GM18499 (cell line): Measurements from ENCODE around the gene PLA2G6.
"Not testable (repeated sequence)": the region's sequence is repeated elsewhere in the genome, so short reads cannot be mapped to it uniquely, and the experiment has no call there.

ENCODE experiments used
- ATAC-seq: cut with Tn5 transposase; IDR thresholded peaks from one replicate; pipeline ENCODE4 v1.9.1; 2021; ENCODE audit warnings: moderate number of reproducible peaks; ENCODE audit not compliant: insufficient read depth, unreplicated experiment

The PLA2G6 gene

DNA sequence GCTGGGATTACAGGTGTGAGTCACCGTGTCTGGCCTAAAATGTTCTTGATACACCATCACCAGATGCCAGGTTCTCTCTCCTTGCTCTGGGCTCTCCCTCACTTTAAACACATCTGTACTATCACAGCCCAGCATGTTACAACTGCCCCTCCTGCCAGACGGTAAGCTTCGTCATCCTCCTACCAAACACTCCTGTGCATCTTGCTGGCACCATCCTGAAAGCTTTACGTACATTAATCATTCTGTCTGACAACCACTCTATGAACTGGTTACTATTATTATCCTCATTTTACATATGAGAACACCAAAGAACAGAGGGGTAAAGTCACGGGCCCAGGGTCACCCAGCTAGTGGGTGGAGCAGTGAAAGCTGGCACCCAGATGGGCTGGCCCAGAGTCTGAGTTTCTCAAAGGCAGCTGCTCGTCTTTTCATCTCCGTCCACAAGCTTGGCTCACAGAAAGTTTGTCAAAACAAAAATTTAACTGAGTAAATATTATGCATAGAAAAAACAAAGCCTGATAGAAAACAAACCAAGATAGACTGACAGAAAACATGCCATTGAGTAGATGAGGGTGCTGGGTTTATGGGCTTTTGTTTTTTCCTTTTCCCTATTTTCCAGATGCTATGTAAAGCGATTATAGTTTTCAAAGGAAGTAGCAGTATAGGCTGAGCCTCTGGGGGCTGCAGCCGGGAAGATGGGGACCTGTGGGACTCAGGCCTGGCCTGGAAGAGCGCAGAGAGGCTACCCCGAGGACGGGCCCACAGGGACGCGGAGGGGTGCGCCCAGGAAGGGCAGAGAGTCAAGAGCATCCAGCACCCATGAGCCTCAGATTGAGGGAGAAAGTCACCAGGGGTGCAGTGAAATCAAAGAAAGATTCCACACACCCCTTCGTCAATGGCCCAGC, 9.5 kb downstream of the PLA2G6 start:
- ATAC-seq = no peak

DNA sequence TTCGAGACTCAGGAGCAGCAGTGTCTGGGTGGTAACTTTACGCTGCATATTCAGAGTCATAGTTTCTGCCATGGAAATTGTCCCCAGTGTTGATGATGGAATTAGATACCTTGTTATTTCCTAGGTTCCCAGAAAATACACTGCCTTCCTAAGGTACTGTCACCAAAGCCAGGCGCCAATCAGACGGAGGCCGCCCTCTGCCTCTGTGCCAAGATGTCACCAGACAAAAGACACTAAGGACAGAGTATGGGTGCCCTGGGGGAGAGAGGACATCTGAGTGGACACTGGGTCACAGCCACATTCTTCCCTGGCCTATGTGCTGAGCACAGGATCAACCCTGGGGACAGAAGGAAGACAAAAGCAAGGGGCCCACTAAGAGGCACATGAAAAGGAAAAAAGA, 11.2 kb downstream of the PLA2G6 start:
- no peak for ATAC-seq

DNA sequence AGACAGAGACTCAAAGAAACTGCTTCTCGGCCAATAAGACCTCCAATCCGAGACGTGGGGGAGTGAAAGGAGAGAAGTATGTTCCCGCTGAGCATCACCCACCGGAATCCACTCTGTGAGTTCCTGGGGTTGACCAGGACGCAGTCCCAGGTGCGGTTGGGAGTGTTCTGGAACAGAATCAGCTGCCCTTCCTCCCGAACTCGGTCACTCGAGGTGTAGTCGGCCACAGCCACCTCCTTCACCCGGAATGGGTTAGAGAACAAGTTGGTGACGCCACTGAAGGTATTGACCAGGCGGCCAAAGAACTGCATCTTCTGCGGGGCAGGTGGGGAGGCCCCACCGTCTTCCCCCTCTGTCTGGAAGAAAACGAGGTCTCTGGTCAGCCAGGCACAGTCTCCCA, 12.5 kb downstream of the PLA2G6 start:
- no peak for ATAC-seq

DNA sequence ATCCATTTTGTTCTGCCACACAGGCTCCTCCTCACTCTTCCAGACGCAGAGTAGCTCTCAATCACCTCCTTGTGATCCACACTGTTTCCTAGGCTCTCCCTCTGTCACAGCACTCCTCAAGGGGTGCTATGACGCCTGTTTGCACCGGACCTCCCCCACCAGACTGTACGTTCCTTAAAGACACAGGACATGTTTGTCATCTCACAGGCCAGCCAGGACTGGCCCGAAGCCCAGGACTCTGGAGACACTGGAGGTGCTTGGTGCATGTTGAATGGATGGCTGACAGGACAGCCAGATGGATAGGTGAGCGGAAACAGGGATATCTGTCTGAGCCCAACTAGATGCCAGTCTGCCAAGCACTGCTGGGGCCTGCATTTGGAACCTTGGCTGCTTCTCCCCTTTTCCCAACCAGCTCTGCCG, 13.6 kb downstream of the PLA2G6 start:
- no peak for ATAC-seq

DNA sequence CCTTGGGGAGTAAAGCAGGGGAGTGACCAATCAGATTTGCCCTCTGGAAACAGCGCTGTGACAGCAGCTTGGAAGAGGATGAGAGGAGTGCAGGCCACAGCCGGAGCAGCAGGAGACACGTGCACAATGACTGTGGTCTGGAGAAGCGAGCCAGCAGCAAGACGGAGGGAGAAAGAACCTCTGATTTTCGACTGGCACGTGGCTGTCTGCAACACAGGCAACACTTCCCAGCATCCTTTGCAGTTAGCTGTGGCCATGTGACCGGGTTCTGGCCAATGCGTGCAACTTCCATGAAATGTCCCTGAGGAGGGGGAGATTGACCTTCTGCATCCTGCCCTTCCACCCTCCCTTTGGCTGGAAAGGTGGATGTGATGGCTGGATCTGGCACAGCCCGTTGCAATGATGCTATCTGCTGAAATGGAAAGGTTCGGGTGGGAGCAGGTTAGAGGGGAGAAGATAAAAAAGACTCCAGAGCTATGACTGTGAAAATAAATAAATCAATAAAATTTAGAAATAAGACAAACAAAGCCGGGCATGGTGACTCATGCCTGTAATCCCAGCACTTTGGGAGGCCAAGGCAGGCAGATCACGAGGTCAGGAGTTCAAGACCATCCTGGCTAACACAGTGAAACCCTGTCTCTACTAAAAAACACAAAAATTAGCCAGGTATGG, 15.6 kb downstream of the PLA2G6 start:
- no peak for ATAC-seq

DNA sequence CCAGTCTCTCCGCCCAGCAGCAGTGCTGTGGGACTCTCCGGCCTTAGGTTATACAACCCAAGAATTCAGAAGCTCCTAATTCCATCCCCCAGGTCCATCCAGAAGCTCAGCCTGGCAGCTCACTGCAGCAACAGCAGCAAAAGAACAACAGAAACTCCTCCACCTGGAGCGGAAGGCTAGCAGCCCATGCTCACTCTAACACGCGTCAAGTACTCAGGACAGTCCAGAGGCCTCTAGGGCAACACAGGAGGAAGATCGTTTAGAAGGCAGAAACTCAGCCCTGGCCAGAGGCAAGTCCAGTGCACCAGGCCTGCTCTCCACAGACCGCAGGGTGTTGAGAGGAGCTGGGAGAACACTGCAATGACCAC, 17.1 kb downstream of the PLA2G6 start:
- no peak for ATAC-seq

DNA sequence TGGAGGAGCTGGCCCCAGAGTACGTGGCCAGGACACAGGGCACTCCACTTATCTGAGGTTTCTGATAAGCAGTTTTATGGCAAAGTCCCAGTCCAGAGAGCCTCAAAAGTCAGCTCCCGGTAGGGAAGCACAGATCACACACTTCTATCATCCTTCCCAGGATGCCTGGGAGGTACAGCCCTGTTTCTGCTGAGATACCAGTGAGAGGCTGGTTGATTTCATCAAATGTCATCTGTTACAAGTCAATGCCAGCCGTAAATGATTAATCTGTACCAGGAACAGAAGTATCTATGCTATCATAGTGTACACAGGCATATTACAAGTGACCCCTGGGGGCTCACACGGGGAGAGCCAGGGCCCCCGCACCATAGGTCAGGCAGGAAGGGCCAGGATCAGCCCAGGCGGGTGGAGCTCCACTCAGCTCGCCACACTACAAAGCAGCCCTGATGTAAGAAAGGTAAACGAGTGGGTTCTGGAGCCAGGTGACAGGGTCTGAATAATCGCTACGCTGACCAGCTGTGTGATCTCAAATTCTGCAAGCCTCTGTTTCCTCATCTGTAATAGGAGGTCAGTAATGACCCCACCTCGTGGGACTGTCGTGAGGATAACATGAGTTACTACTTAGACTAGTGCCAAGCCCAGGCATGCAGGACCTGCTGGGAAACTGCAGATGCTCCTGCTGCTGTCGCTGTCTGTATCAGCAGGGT, 17.6 kb downstream of the PLA2G6 start:
- ATAC-seq = no peak

DNA sequence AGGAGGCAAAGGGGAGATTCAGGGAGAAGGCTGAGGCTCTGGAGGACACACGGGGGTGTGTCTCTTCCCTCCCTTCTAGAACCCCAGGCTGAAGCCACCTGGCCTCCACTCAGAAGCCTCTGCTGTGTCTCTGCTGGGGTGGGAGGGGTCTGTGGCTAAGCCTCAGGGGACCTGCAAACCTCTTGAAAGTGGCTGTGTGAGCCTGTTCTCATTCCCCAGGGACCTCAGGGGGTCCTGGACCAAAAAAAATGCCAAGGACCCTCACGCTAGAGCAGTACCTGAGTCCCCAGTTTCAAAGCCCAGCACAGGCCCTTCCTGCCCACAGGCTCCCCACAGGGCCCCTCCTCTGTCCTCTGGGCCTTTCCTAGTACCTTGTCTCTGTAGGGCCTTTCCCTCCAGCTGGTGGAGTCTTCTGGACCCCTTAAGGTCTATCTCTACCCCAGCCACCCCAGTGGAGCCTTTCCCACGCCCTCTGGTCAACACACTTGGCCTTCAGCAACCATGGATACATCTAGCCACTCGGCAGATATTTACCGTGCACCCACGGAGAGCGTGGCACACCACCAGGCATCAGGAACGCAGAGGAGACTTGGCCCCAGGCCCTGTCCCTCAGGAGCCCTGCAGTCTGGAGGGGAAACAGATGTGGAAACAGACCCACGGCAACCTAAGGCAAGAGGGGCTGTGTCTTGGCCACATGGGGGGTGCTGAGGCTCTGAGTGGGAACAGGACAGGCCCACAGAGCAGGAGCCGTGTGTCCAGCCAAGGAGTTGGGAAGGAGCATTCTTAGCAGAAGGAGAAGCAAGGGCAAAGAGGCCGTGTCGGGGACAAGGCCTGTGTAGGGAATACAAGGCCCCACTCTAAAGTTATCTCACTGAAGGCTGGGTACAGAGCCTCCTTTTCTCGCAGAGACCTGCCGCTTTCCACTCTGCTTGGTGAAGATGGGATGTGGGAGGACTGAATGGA, 18.5 kb downstream of the PLA2G6 start:
- ATAC-seq = no peak

DNA sequence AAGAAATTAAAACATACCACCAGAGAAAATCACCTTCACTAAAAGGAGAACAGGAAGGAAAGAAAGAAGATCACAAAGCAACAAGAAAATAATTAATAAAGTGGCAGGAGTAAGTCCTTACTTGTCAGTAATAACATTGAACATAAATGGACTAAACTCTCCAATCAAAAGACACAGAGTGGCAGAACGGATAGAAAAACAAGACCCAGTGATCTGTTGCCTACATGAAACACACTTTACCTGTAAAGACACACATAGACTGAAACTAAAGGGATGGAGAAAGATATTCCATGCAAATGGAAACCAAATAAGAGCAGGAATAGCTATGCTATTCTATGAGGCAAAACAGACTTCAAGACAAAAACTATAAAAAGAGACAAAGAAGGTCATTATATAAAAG, 25.9 kb downstream of the PLA2G6 start:
- ATAC-seq = no peak

DNA sequence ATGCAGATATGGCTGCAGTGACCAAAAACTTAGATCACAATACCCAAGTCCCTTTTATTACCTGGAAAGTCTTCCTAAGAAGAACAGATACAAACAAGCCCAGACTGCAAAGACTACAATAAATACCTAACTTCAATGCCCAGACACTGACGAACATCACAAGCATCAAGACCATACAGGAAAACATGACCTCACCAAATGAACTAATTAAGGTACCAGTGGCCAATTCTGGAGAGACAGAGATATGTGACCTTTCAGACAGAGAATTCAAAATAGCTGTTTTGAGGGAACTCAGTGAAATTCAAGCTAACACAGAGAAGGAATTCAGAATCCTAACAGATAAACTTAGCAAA, 27.1 kb downstream of the PLA2G6 start:
- not testable (repeated sequence) for ATAC-seq

DNA sequence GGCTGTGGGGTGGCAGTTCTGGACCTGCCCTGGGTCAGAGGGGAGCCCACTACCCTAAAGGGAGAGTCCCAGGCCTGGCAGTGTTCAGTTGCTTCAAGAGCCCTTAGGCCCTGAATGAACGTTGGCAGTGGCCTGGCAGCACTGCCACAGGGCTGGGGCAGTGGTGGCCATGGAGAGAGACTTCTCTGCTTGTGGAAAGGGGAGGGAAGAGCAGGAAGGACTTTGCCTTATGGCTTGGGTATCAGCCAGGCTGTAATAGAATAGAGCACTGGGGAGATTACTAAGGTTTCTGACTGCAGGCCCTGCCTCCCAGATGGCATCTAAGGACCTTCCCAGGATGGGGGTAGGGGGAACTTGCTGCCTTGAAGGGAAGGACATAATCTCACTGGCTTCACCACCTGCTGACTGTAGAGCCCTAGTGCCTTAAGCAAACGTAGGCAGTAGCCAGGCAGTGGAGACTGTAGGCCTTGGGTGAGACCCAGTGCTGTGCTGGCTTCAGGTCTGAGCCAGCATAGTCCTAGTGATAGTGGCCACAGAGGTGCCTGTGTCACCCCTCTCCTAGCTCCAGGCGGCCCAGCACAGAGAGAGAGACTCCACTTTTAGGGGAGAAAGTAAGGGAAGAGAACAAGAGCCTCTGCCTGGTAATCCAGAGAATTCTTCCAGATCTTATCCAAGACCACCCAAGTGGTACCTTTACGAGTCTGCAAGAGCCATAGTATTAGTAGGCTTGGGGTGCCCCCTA, 27.6 kb downstream of the PLA2G6 start:
- no peak for ATAC-seq

DNA sequence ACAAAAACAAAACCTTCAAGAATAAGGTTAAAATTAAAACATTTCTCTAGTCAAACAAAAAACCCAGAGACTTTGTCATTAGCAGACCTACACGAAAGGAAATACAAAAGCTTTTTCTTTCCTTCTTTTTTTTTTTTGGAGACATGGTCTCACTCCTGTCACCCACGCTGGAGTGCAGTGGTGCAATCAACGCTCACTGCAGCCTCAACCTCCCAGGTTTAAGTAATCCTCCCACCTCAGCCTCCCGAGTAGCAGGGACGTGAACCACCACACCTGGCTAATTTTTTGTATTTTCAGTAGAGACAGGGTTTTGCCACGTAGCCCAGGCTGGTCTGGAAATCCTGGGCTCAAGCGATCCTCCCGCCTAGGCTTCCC, 30.5 kb downstream of the PLA2G6 start:
- no peak for ATAC-seq

DNA sequence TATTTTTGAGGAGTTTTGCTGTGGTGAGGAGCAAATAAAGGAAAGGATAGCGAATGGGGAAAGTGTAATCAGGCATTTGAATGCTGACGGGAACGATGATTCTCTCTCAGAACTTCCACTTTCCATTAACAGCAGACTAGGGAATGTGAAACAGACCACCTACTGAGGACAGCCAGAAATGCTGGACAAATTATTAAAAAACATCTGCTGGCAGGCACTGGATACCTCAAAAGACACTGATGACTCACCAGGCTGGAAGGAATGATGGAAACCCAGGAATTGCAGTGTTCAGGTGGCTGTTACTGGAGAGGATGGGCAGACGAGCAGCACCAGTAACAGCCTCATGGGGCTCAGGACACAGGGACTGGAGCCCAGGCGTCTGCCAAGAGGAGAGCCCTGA, 33.4 kb downstream of the PLA2G6 start:
- no peak for ATAC-seq

DNA sequence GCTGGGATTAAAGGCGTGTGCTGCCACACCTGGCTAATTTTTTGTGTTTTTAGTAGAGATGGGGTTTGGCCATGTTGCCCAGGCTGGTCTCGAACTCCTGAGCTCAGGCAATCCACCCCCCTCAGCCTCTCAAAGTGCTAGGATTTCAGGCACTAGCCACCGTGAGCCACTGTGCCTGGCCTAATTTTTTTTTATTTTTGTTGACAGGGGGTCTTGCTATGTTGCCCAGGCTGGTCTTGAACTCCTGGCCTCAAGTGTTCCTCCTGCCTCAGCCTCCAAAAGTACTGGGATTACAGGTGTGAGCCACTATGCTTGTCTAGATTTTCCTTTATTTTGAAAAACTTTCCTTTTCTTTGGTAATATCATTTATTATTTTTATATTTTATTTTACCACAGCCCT, 35.5 kb downstream of the PLA2G6 start:
- ATAC-seq = not testable (repeated sequence)

DNA sequence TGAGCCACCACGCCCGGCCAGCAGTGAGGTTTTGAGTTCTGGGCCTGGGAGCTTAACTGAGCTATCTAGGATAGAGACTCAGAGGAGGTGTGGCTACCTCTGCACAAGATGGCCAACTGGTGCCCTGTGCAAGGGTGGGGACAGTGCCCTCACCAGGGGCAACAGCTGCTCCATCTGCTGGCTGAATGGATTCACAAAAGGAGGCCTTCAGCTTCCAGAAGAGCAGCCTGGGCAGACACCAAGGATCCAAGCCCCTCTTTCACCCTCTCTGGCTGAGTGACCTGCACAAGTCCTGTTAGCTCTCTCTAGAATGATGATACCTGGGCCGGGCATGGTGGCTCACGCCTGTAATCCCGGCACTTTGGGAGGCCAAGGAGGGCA, 37.6 kb downstream of the PLA2G6 start:
- no peak for ATAC-seq

DNA sequence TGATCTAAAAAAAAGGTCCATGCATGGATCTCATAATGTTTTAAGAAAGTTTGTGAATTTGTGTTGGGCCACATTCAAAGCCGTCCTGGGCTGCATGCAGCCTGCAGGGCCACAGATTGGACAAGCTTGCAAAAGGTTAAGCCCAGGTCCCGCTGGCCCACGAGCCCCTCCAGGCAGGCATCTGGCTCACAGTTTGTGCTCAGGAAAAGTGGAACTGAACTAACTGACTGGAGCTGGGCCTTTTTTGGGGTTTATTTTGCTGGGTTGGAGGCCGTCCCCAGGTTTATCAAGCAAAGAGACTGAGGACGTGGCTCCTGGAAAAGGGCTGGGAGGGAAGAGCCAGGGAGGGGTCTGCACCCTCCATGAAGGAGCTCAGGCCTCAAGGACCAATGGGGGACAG, 39.0 kb downstream of the PLA2G6 start:
- ATAC-seq = no peak

DNA sequence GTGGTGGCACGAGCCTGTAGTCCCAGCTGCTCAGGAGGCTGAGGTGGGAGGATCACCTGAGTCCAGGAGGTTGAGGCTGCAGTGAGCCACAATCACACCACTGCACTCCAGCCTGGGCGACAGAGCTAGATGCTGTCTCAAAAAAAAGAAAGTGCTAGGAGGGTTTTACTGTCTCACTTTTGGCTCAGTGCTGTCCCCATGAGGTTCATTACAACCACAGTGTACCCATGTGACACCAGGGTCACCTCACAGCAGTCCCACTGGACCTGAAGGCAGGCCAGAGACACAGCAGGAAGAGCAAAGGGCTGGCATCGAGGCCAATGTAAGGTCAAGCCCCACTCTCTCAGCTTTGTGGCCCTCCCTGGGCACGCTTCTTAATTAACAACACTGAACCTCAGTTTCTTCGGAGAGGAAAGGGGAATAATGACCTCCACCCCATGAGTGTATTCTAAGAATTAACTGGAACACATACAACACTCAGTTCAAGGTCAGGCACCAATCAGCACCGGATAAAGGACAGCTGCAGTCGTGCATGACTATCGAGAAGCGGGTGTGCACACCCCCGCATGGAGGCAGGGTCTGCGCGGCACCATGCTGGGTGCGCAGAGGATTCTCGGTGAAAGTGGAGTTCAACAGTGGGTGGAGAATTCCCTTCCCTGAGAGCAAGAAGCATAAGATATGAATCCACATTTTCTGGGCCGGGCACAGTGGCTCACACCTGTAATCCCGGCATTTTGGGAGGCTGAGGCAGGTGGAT, 40.2 kb downstream of the PLA2G6 start:
- no peak for ATAC-seq

DNA sequence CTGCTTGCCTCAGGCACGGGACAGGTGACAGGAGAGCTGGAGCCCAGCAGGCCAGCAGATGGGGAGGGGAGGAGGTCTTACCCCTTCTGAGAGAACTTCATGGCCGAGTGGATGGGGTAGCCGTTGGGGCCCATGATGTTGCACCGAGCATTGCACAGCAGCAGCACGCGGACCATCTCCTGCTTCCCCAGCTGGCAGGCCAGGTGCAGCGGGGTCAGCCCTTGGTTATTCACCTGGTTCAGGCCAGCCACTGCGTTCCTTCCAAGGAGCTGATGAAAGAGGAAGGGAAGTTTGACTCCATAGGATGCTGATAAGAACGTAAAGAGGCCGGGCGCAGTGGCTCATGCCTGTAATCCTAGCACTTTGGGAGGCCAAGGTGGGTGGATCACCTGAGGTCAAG, 41.7 kb downstream of the PLA2G6 start:
- no peak for ATAC-seq

DNA sequence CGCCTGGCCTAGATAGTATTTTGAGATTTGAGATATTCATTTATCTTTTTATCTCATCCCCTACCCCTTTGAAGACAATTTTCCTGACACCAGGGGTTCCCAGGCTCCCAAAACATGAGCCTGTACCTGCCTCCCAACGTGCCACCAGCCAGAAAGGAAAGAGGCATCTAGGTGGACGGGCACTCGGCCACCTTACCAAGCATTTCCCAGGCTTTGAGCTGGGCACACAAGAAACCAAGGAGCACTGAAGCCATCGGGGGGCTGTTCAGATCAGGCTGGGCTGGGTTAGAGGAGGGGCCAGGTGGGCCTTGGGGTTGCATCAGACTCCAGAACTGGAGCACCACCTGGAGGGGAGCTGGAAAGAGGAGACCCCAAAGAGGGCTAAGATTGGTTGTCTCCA, 42.7 kb downstream of the PLA2G6 start:
- ATAC-seq = no peak
